ENCODE measurements around the gene EPYC. TPM values are rescaled to one million over a fixed set of nuclear protein-coding genes. Genes with fewer than 3 reads are reported as not detected.

Gene EPYC
- total RNA-seq, 2 experiments from 2014 or later = not detected

DNA sequence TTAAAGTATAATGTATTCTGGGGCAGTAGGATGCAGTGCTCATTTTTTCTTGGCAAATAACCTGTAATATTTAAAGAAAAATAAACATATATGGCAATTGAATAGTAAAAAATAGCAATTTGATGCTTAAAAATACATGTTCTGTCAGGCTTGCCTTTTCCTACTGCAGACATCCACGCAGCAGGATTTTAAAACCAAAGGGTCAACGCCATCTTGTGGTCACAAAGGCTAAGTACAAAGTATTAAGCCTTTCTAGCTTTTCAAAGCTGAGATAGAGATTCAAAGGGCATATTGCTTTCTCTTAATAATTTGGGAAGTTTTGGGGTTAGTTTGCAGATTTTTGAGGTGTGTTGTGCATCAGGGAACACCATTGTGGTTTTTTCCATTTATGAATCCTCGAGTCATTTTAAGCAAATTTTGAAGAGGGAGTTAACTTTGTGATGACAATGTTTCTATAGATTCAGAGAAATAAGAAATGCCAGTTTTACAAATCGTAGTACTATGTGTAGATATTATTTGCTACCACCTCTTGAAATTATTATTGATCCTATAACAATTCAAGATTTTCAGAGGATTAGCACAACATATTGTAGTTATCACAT lies 45.1 kb downstream of the EPYC start:
- POLR2A ChIA-PET = no interaction called here
- H2AFZ ChIP-seq (ENCODE audit: low read length) = no peak overlapping the region
- H4K20me1 ChIP-seq (ENCODE audit: insufficient read depth, low read length) = no peaks in the 10 kb centered on the region
- no peak for TF ChIP-seq EZH2phosphoT487 (IDR thresholded peaks at IDR 0.05; ENCODE audit: borderline replicate concordance, low read depth, low read length)
- TF ChIP-seq CTCF (conservative IDR thresholded peaks at IDR 0.05; ENCODE audit: low read length) = peak; percentile 83
- peak; percentile 46 for DNase-seq (ENCODE audit: low spot score)
- BruUV-seq (replicated peaks) = no TSS peak
- no peaks in the 10 kb centered on the region for H3K36me3 ChIP-seq (ENCODE audit: insufficient read depth, low read length)
- CTCF ChIA-PET (ENCODE audit: unreplicated experiment) = no interaction called here
- no peak overlapping the region for H3K4me3 ChIP-seq (ENCODE audit: low read depth, low read length, poor library complexity, severe bottlenecking)
- no peak overlapping the region for H3K4me2 ChIP-seq (ENCODE audit: low read length)
- H3K9me2 ChIP-seq (ENCODE audit: insufficient read depth, low read length) = no peaks in the 10 kb centered on the region
- intact Hi-C loops (cut with micrococcal nuclease; ENCODE audit: unreplicated experiment) = loop anchor here (5.0 kb wide), 1 partner anchor 1663 kb away; no protein-coding TSS in a partner anchor
- H3K4me1 ChIP-seq (ENCODE audit: insufficient read depth, low read length, poor library complexity, severe bottlenecking) = no peaks in the 10 kb centered on the region
- no peaks in the 10 kb centered on the region for H3K79me2 ChIP-seq (ENCODE audit: insufficient read depth, low read depth, low read length)
- H3K27ac ChIP-seq (ENCODE audit: low read depth, low read length, poor library complexity, severe bottlenecking) = no peak overlapping the region
- H3K9me3 ChIP-seq (ENCODE audit: low read length) = no peaks in the 10 kb centered on the region

GRCh38 chr12:90959032-90959431 lies 45.7 kb downstream of the EPYC start:
- H3K9me2 ChIP-seq (ENCODE audit: insufficient read depth, low read length) = no peaks in the 10 kb centered on the region
- no peak overlapping the region for H3K4me3 ChIP-seq (ENCODE audit: low read depth, low read length, poor library complexity, severe bottlenecking)
- no peaks in the 10 kb centered on the region for H3K79me2 ChIP-seq (ENCODE audit: insufficient read depth, low read depth, low read length)
- ChIA-PET CTCF (ENCODE audit: unreplicated experiment) (no interaction called here), POLR2A (no interaction called here)
- intact Hi-C loops (cut with micrococcal nuclease; ENCODE audit: unreplicated experiment) = no loop called here
- no peak overlapping the region for H3K27ac ChIP-seq (ENCODE audit: low read depth, low read length, poor library complexity, severe bottlenecking)
- no peaks in the 10 kb centered on the region for H4K20me1 ChIP-seq (ENCODE audit: insufficient read depth, low read length)
- no peaks in the 10 kb centered on the region for H3K4me1 ChIP-seq (ENCODE audit: insufficient read depth, low read length, poor library complexity, severe bottlenecking)
- H2AFZ ChIP-seq (ENCODE audit: low read length) = no peak overlapping the region
- no peak overlapping the region for H3K4me2 ChIP-seq (ENCODE audit: low read length)
- H3K36me3 ChIP-seq (ENCODE audit: insufficient read depth, low read length) = no peaks in the 10 kb centered on the region
- H3K9me3 ChIP-seq (ENCODE audit: low read length) = no peaks in the 10 kb centered on the region
- no peak for TF ChIP-seq EZH2phosphoT487 (IDR thresholded peaks at IDR 0.05; ENCODE audit: borderline replicate concordance, low read depth, low read length)
- TF ChIP-seq CTCF (conservative IDR thresholded peaks at IDR 0.05; ENCODE audit: low read length) = no peak
- BruUV-seq (replicated peaks) = no TSS peak
- DNase-seq (ENCODE audit: low spot score) = no peak

DNA sequence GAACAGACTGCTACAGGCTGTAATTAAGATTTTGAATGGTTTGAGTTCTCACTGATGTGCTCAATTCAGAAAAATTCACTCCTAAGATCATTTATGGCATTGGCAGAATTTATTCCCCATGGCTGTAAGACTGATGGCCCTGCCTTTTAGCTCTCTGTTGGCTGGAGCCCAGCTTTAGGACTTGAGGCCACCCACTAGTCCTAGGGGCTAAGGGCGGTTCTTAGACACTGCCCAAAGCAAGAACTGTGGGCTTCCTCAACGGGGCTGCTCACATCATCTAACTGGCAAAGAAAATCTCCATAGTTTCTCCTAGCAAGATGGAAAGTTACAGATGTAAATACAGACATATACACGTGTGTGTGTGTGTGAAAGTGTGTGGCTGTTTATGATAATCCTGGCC lies 46.4 kb downstream of the EPYC start:
- Histone ChIP-seq H3K4me3 (ENCODE audit: low read depth, low read length, poor library complexity, severe bottlenecking) (no peak overlapping the region), H3K9me2 (ENCODE audit: insufficient read depth, low read length) (no peaks in the 10 kb centered on the region), H3K36me3 (ENCODE audit: insufficient read depth, low read length) (no peaks in the 10 kb centered on the region), H2AFZ (ENCODE audit: low read length) (no peak overlapping the region), H3K9me3 (ENCODE audit: low read length) (no peaks in the 10 kb centered on the region), H3K4me1 (ENCODE audit: insufficient read depth, low read length, poor library complexity, severe bottlenecking) (no peaks in the 10 kb centered on the region), H3K79me2 (ENCODE audit: insufficient read depth, low read depth, low read length) (no peaks in the 10 kb centered on the region), H3K27ac (ENCODE audit: low read depth, low read length, poor library complexity, severe bottlenecking) (no peak overlapping the region), H4K20me1 (ENCODE audit: insufficient read depth, low read length) (no peaks in the 10 kb centered on the region), H3K4me2 (ENCODE audit: low read length) (no peak overlapping the region)
- POLR2A ChIA-PET = no interaction called here
- DNase-seq (ENCODE audit: low spot score) = no peak
- CTCF ChIA-PET (ENCODE audit: unreplicated experiment) = no interaction called here
- no TSS peak for BruUV-seq (replicated peaks)
- TF ChIP-seq EZH2phosphoT487 (IDR thresholded peaks at IDR 0.05; ENCODE audit: borderline replicate concordance, low read depth, low read length) = no peak
- TF ChIP-seq CTCF (conservative IDR thresholded peaks at IDR 0.05; ENCODE audit: low read length) = no peak
- intact Hi-C loops (cut with micrococcal nuclease; ENCODE audit: unreplicated experiment) = no loop called here

Measured in OCI-LY7 (cell line).